ENCODE results near the gene PLBD1.

Gene PLBD1

DNA sequence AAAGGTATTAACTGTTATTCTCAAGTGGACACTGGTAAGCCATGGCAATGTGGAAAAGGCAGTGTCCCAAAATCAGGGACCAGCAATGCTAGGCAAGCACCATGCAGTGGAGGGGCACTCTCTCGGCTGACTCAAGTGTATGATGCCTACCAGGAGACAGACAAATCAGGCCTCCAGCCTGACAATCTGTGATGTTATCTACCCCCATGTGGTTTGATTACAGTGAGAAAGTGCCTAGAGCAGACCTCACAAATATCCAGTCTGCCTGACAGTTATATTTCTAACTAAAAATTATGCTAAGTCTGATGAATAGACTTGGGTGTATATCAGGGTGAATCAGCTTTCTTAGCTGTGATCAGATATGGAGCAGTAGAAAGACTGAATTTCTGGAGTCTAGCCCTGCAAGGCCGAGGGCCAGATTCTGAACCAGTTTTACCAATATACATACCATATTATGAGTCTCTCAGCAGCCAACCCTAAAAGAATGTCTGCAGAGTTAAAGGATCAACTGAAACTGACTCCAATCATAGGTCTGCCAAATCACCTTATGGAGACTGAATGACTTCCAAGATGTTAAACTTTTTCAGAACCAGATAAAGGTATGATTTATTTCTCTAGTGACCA lies 3.2 kb downstream of the PLBD1 start:
- DNase-seq (ENCODE audit: low read depth), result no peak

DNA sequence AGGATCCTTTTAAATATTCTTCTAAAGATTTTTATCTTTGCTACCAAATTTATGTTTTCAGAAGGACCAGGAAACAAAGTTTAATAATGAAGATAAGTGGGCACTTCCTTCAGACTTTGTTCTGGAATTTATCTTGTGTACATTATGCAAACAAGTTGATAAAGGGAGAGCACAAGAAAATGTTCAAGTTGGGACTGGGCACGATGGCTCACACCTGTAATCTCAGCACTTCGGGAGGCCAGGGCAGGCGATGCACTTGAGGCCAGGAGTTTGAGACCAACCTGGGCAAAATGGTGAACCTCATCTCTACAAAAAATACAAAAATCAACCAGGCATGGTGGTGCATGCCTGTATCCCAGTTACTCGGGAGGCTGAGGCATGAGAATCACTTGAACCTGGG lies 4.6 kb downstream of the PLBD1 start:
- DNase-seq (ENCODE audit: low read depth), result no peak

DNA sequence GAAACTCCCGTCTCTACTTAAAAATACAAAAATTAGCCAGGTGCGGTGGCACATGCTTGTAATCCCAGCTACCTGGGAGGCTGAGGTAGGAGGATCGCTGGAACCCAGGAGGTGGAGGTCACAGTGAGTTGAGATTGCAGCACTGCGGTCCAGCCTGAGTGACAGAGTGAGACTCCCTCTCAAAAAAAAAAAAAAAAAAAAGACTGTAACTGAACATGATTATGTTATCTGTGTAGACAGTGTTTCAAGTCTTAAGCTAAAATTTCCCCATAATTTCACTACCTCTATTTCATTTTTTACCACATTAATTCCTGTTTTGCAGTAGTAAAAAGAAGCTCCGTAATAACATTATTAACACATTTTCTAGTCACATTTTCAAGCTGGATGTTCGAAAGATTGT lies 5.4 kb downstream of the PLBD1 start:
- DNase-seq (ENCODE audit: low read depth), result no peak

DNA sequence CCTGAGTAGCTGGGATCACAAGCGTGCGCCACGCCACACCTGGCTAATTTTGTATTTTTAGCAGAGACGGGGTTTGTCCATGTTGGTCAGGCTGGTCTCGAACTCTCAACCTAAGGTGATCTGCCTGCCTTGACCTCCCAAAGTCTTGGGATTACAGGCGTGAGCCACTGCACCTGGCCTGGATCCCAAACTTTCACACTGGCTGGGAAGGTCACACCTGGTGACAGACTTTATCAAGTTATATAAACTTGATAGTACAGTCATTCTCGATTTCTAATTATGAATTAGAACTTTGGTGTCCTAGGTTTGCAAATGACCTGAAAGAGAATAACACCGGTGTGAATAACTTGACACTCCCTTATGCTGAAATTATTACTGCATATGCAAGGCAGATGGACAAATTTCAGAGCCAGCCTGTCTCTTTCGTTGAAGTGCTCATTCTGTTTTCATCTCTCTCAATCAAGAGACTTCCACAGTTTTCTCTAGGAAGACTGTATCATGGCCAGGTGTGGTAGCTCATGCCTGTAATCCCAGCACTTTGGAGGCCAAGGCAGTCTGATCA lies 5.9 kb downstream of the PLBD1 start:
- DNase-seq (ENCODE audit: low read depth), result no peak

DNA sequence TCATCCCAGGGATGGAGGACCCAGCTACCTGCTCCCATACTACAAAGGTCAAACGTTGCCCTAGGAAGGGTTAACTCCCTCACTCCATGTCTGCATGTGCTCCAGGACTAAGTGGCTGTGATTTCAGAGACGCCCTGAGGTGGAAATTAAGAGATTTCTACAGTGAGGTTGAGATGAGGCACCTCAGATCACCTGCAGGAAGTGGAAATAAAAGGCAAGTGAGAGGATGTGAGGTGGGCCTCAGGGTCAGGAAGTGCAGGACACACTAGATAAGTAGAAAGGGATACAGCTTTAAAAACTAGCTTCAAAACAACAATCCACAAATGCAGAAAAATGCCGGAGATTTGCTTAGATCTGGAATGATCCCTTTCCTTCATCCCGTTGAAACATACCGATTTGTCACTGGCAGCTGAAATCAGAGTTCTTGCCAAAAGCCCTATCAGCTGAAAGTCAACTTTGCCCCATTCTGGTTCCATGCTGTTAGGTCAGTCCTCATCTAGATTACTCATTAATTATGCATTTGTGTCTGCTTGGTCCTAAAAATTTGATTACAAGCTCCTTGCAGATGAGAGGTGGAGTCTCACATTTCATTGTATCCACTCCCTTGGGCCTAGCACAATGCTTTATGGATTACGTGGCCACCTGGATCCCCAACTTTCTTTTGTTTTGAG lies 6.6 kb downstream of the PLBD1 start:
- no peak for DNase-seq (ENCODE audit: low read depth)

DNA sequence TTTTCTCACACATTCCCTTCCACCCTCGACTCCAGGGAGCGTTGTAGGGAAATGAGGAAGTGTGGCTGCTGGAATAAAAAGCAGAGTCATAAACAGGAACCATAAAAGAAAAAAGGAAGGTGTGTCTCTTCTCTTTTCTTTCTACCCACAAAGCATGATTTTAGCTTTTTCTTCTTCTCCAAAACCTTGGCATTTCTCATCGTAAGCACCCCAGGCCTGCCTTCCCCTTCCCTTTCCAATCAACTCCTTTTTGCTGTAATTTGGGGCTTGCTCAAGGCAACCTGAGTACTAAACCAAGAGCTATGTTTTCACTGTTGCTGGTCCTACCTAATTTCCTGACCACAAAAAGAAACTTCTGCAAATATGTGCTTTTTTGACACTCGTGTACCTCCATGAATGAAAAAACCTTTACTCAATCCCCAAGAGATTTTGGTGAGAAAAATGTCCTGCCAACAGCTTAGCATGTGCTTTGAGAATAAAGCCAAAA lies 9.2 kb downstream of the PLBD1 start:
- DNase-seq (ENCODE audit: low read depth), result no peak

DNA sequence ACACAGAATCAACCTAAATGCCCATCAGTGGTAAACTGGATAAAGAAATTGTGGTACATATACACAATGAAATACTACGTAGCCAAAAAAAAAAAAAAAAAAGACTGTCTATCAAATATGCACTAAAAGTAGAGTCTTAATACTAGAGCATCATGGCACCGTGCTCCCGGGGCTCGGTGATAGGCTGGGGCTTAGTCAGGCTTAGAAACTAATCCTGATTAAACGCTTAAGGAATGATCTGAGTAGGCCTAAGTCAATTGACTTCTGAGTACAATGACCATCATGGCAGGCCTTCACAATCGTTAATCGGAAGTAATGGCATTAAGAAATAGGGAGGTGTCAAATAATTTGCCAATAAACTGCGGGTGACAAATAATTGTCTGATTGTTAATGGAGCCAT lies 9.7 kb downstream of the PLBD1 start:
- no peak for DNase-seq (ENCODE audit: low read depth)

DNA sequence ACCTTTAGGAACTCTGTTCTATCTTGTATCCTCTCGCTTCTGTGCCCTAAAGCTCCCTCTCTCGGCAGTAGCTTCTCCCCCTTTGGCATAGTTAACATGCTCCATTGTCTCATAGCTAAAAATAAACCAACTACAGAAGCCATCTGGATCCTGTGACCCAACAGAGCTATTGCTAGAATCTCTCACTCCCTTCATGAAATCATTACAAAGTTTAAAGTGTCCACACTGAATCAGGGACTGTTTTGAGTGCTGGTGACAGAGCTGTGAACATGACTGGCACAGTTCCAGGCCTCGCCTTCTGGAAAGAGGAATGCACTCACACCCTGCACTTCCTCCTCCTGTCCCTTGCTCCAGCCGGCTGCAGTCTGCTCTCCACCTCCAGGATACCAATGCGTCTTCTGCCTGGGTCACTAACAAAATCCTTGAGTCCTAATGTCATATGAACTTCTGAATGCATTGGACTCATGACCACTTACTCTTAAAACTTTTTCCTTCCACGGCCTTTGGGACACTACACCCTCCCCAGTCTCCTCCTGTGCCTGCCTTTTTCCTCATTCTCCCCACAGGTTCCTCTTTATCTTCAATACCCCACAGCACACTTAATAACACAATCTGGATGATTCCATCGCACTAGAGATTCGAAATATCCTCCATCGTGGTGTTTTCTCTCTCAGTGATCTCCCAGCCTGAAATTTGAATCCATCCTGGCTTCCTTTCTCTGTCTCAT lies 13.2 kb downstream of the PLBD1 start:
- no peak for DNase-seq (ENCODE audit: low read depth)

DNA sequence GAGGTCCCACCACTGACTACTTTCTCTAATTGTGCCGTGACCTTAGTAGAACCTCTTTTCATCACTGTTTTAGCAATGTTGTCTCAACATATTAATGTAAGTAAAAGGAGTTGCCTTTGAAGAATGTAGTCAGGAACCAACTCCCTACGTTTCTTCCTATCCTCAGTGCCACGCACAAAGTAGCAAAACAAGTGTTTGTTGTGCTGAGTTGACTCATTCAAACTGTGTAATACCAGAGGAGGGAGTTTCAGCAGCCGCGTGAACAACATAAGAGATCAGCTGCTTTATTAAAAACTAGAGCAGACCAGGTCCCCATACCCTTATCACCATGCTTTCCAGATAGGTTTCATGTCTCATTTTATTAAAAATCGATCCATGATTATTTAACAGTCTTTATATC lies 19.1 kb downstream of the PLBD1 start:
- no peak for DNase-seq (ENCODE audit: low read depth)

DNA sequence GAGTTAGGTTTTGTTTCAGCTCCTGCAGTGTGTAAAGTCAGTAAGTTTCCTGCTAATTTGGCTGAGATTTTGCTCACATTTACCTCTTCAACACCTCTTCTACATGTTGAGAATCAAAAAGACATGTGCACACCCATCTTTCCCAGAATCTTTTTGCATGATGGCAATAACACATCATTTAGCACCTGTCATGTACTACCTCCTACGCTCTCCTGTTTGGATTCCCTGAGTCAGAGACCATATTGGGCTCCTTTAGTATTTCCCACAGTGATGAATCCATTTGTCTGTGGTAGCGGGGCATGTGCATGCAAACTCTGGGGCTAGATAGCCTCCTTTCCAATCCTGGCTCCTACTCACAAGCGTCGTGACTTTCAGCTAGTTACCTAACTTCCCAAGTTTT lies 20.1 kb downstream of the PLBD1 start:
- DNase-seq (ENCODE audit: low read depth), result no peak

DNA sequence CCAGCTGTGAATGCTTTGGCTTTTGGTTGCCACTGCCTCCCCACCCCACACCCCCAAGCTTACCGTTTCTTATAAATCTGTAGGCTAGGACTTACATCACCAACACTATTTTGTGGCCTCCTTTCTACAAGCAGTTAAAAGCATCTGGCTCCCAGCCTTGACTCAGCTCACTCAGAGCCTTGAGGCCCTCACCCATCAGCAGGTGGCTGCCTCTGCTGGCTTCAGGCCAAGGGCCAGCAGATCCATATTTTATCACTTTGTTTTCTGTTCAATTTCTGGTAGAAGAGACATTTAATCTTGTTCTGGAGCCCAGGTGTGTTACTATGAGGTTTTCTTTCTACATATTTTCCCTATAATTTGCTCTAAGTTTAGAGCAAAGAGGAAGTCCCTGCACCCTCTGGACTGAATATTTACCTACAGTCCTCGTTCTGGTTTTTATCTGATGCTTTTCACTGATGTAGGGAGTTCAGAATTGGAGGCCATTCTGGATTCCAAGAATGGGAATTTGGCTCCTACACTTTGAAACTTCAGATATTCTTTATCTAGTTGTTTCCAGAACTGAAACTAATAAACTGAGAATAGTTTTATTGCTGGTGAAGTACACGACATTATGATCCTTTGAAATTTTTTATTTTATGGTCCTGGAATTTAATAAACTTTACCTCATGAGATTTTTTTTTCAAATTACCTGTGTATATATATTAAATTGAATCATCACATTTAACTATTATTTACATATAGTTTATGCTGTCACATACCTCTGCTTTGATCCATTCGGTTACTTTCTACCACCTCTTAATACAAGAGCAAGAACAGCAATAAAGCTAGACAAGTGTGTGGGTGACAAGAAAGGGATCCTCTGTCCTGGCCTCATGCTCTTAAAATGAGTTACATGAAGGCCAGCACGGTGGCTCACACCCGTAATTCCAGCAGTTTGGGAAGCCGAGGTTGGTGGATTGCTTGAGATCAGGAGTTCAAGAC lies 22.2 kb downstream of the PLBD1 start:
- no peak for DNase-seq (ENCODE audit: low read depth)

DNA sequence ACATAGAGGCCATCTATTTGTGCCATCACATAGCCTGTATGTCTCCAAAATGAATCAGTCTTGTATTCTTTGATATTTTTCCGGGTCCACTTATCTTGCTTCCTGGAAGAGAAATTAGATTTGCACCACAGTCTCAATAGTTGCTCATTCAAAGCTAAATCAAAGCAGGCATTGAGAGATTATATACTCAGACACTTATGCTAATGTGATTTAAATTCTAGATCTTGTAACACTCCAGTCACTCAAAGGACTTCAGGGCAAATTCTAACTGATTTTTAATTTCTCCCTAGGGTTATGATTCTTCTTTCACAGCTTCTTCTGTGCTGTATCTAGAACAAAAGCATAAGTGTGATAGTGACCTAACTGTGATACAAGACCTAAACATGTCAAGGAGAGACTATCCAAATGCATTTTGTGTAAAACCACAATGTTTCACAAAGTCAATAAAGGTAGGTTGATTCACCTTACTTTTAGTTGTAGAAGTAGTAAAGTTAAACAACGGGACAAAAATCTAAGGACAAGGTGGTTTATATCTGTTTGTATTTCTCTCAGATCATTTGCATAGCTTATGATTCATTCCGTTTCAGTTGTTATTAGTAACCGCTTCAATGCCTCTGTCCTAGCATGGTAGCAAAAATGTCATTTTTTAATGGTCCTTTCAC lies 26.8 kb downstream of the PLBD1 start:
- no peak for DNase-seq (ENCODE audit: low read depth)

DNA sequence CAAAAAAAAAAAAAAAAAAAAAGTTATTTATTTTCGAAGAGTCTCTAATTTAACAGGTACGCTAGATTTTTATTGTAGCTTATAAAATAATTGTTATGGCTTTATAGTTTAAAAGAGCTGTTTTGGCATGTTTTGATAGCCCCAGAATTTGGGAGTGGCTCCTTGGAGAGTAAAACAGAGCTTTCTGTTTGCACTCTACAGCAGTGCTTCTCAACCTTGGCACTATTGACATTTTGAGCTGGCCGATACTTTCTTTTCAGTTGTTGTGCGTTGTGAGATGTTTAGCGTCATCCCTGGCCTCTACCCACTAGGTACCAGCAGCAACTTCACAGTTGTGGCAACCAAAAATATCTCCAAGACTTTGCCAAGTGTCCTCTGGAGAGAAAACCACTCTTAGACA lies 30.6 kb downstream of the PLBD1 start:
- DNase-seq (ENCODE audit: low read depth), result no peak

DNA sequence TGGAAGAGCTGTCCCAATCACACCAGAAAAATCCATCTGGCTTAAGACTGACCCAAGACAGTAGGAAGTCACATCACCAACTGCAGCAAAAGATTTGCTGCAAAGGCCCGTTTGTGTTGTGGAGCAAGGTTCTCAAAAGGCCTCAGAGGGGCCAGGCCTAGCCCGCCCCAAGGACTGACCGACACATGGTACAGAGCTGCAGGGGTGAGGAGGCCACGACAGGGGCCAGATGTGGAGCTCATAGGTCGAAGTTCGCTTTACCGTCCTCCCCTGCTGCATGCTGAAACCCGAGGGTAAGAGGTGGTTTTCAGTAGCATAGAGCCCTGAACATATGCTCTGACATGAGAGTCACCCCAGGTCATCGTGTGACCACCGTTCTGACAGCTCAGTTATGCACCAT lies 35.5 kb downstream of the PLBD1 start:
- DNase-seq (ENCODE audit: low read depth), result no peak

DNA sequence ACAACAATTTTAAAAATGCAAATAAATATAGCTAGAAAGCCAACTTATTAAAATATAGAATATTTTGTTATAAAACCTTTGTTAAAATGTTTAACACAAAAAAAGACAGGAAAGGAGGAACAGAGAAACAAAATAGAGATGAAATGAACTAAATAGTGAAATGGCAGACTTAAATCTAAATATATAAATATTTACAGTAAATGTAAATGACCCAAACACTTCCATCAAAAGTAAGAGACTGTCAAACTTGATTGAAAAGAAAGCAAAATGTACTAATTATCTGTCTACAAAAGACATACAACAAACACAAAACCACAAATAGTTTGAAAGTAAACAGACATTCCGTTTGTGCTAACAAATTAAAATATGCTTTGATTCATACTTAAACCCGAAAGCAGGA lies 41.7 kb downstream of the PLBD1 start:
- DNase-seq (ENCODE audit: low read depth), result no peak

DNA sequence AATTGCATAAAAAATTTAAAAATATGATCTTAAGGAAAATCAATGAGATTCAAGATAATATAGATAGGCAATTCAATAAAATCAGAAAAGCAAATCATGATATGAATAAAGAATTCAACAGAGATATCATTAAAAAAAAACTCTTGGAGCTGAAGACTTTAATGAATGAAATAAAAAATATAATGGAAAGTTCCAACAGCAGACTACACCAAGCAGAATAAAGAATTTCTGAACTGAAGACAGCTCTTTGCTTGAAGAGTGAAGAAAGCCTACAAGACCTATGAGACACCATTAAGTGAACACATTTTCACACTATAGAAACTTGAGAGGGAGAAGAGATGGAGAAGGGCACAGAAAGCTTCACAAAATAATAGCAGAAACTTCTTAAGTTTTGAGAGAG lies 45.9 kb downstream of the PLBD1 start:
- DNase-seq (ENCODE audit: low read depth), result no peak

DNA sequence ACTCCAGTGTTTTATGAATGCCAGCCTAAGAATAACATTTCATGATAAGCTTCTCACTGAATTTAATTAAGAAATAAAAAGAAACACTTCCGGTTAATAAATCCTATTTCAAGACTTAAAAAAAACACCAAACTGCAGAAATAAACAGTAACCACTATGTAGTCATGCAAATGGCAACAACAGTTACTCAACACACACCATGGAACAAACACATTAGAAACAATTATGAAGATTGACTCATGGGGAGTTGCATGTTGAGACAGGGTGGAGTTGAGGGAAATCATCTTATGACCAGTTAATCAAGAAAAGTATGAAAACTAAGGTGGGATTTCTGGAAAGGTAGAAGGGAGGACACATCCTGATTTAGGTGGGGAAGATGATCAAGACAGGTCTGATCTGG lies 52.7 kb downstream of the PLBD1 start:
- no peak for DNase-seq (ENCODE audit: low read depth)

DNA sequence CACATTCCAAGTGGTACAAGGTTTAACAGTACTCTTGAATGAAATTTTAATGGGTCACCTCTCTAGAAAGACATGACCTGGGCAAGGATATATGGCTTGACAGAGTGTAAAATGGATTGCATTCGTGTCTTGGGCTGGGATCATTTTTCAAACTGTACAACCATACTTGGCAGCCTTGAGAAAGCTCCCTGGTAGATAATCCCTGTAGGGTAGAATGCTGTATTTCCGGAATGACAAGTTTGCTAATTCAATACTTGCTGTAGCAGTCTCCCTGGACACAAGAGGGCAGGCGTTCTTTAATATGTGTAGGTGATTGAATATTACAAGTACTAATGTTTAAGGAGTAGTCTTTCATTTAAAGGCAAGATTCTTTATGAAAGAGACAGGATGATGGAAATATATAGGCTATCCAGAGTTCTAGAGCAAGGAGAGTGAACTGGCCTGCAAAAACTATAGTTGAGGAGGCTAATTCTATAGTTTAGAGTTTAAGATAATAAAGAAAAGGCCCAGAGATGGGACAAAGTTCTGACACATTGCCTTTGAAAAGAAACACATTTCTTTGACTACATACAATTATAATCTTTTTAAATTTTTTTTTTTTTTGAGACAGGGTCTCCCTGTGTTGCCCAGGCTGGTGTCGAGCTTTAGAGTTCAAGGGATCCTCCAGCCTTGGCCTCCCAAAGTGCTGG lies 53.4 kb downstream of the PLBD1 start:
- DNase-seq (ENCODE audit: low read depth), result no peak

DNA sequence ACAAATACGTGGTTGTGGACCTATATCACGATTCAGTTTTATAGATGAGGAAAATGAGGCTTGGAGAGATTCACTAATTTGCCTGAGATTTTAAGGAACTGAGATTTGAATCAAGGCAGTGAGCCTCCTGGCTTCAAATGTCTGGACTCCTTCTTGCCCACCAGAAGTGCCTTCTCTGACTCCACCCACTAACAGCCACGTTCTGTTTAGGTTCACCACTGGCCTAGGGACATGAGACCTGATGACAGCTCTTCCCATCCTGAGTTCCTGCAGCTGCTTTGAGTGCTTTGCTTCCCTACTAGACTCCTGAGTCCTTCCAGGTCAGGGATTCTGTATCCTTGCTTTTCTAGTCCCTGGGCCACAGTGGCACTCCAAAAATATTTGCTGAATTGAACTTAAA lies 57.1 kb downstream of the PLBD1 start:
- DNase-seq (ENCODE audit: low read depth), result no peak
